Measurements from ENCODE around the gene THSD4. TPM values are rescaled to one million over a fixed set of nuclear protein-coding genes. Genes with fewer than 3 reads are reported as not detected.

THSD4 gene
- total RNA-seq, 2 experiments from 2014 or later = not detected

DNA sequence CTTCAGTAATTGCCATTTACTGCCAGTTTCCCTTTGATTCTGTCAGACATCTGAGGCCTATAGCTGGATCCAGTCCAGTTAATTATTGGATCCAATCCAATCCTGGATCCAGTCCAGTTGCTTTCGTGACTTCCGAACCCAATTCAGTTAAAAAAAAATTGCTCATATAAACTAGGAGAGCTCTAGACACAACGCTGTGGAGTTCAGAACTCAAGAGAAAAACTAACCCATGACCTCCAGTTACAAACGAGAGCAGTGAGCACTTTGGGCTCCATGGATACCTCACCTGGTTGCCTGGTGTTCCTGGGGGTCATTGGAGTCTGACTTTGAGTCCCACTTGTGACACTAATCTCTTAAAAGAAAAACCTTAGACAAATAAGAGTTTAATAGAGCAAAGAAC is 269.8 kb downstream of the THSD4 start:
- Mint-ChIP-seq H3K4me3 (no peak overlapping the region), H3K4me1 (ENCODE audit: low read depth) (peaks cover 2% of the 10 kb centered on the region), H3K27me3 (peaks cover 21% of the 10 kb centered on the region), H3K9me3 (peaks cover 4% of the 10 kb centered on the region), H3K27ac (no peak overlapping the region), H3K36me3 (ENCODE audit: low read depth) (no peaks in the 10 kb centered on the region)
- ATAC-seq (no peak), DNase-seq (no peak)
- ChIA-PET POLR2A (no interaction called here), CTCF (interaction anchor here (1.1 kb wide), 1 partner anchor 56 kb away, joined by 3 read pairs; no protein-coding TSS in a partner anchor)
- TF ChIP-seq, protein P1, sequence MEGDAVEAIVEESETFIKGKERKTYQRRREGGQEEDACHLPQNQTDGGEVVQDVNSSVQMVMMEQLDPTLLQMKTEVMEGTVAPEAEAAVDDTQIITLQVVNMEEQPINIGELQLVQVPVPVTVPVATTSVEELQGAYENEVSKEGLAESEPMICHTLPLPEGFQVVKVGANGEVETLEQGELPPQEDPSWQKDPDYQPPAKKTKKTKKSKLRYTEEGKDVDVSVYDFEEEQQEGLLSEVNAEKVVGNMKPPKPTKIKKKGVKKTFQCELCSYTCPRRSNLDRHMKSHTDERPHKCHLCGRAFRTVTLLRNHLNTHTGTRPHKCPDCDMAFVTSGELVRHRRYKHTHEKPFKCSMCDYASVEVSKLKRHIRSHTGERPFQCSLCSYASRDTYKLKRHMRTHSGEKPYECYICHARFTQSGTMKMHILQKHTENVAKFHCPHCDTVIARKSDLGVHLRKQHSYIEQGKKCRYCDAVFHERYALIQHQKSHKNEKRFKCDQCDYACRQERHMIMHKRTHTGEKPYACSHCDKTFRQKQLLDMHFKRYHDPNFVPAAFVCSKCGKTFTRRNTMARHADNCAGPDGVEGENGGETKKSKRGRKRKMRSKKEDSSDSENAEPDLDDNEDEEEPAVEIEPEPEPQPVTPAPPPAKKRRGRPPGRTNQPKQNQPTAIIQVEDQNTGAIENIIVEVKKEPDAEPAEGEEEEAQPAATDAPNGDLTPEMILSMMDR (IDR thresholded peaks at IDR 0.05) = no peak
- intact Hi-C loops (cut with micrococcal nuclease) = loop anchor here (5.0 kb wide), 1 partner anchor 57 kb away; no protein-coding TSS in a partner anchor

DNA sequence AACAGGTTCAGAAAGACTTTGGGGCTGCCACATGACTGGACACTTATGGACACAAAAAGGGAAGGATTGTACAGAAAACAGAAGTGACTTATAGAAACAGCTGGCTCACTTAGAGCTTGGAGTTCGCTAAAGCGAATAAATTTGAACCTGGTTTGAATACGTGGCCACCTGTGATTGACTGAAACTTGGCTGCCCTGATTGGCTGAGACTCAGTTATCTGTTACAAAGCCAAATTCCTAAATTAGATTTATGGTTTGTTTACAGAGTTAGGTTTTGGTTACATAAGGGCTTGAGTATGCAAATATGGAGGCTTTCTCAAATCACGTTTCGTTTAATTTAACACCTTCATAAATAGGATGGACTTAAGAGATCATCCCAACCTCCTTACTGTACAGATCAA is 270.2 kb downstream of the THSD4 start:
- no peak overlapping the region for H3K27ac Mint-ChIP-seq
- TF ChIP-seq, protein P1 (IDR thresholded peaks at IDR 0.05) = no peak
- H3K4me3 Mint-ChIP-seq = no peak overlapping the region
- no peaks in the 10 kb centered on the region for H3K36me3 Mint-ChIP-seq (ENCODE audit: low read depth)
- ChIA-PET POLR2A (no interaction called here), CTCF (interaction anchor here (1.1 to 1.9 kb wide), 4 partner anchors 45 to 58 kb away, joined by 3 to 14 read pairs (median 6); no protein-coding TSS in a partner anchor)
- ATAC-seq (no peak), DNase-seq (no peak)
- H3K4me1 Mint-ChIP-seq (ENCODE audit: low read depth) = peaks cover 2% of the 10 kb centered on the region
- intact Hi-C loops (cut with micrococcal nuclease) = loop anchor here (5.0 kb wide), 1 partner anchor 57 kb away; no protein-coding TSS in a partner anchor
- H3K9me3 Mint-ChIP-seq = peaks cover 4% of the 10 kb centered on the region
- H3K27me3 Mint-ChIP-seq = peaks cover 21% of the 10 kb centered on the region

DNA sequence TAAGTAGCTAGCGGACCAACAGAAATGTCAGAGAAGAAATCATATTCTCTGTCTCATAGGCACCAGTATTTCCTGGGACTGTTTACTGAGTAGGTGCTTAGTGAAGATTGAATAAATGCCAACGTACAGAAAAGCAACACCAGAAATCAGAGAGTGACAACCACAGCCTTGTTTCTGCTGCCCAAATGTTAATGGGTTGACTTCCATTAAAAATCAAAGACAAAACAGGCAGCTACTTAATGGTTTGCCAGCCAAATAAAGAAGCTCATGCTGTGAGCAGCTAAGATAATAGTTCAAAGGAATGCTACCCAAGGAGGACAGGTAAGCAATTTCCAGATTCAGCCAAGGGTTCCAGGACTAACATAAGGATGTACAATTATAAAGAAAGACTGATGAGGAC is 270.7 kb downstream of the THSD4 start:
- Mint-ChIP-seq H3K27me3 (peaks cover 21% of the 10 kb centered on the region), H3K4me1 (ENCODE audit: low read depth) (peaks cover 2% of the 10 kb centered on the region), H3K9me3 (peaks cover 4% of the 10 kb centered on the region), H3K27ac (no peak overlapping the region), H3K4me3 (no peak overlapping the region), H3K36me3 (ENCODE audit: low read depth) (no peaks in the 10 kb centered on the region)
- CTCF ChIA-PET = interaction anchor here (1.0 to 1.9 kb wide), 12 partner anchors 12 to 268 kb away, joined by 3 to 14 read pairs (median 4); no protein-coding TSS in a partner anchor
- intact Hi-C loops (cut with micrococcal nuclease) = loop anchor here (5.0 kb wide), 1 partner anchor 56 kb away; no protein-coding TSS in a partner anchor
- TF ChIP-seq, protein P1 (IDR thresholded peaks at IDR 0.05) = no peak
- no peak for ATAC-seq
- POLR2A ChIA-PET = no interaction called here
- DNase-seq = no peak

DNA sequence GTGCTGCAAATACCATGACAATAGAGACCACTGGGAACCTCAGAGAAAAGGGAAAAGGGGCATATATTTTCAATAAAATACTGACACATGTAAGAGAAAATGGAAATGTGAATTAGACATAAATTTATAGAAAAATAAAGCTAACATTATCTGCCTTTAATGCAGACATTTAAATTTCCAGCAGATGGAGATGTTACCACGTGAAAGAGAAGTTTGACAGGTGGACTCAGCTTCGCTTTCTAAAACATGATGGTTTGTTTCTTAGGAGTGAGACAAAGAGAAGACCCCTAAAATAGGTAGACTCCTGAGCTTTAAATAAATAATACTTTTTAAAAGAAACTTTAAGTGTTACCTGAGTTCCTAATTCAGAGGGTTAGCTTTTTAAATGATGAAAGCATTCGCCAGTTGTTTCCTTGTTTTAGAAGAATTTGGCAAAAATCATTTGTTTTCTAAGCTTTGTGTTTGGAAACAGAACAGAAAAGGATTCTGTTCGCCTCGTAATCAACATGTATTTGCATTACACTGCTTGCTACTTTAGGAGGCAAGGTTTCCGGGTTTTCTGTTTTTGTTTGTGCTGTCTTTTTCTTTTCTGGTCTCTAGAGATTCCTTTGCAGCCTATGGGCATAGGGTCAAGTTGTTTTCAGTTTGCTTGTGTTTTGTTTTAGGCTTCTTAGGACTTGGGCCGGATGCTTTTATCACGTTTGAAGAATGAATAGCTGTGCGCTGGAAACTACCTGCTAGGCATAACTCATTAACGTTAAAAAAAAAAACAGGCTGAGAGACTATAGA is 271.4 kb downstream of the THSD4 start:
- ATAC-seq (no peak), DNase-seq (no peak)
- CTCF ChIA-PET = interaction anchor here (0.6 to 1.9 kb wide), 14 partner anchors 10 to 1212 kb away, joined by 3 to 14 read pairs (median 4); no protein-coding TSS in a partner anchor
- Mint-ChIP-seq H3K27me3 (peaks cover 21% of the 10 kb centered on the region), H3K4me3 (no peak overlapping the region), H3K36me3 (ENCODE audit: low read depth) (no peaks in the 10 kb centered on the region), H3K4me1 (ENCODE audit: low read depth) (peaks cover 2% of the 10 kb centered on the region), H3K9me3 (peaks cover 4% of the 10 kb centered on the region), H3K27ac (no peak overlapping the region)
- TF ChIP-seq, protein P1 (IDR thresholded peaks at IDR 0.05) = peak; percentile 63
- intact Hi-C loops (cut with micrococcal nuclease) = loop anchor here (5.0 kb wide), 1 partner anchor 56 kb away; no protein-coding TSS in a partner anchor
- POLR2A ChIA-PET = no interaction called here

DNA sequence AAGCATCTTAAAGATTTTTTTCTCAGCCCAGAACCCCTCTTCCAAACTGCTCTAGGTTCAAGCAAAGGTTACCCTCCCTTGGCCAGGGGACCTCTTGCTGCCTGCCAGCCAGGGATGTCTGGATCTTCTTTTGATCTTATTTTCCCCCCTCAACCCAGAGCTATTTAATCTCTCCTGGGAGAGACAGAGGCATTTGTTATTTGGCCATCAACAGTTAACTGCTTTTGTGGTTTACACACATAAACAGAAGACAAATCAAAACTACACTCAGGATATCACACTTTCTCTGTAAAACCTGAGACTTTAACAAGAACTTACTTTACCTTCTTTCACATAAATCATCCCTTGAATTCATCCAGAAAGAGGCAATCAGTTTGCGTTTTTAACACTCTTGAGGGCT is 272.5 kb downstream of the THSD4 start:
- H3K4me3 Mint-ChIP-seq = no peak overlapping the region
- H3K27me3 Mint-ChIP-seq = peaks cover 19% of the 10 kb centered on the region
- H3K27ac Mint-ChIP-seq = no peak overlapping the region
- DNase-seq (no peak), ATAC-seq (no peak)
- H3K9me3 Mint-ChIP-seq = peaks cover 4% of the 10 kb centered on the region
- TF ChIP-seq, protein P1 (IDR thresholded peaks at IDR 0.05) = no peak
- intact Hi-C loops (cut with micrococcal nuclease) = loop anchor here (5.0 kb wide), 1 partner anchor 54 kb away; no protein-coding TSS in a partner anchor
- H3K4me1 Mint-ChIP-seq (ENCODE audit: low read depth) = peaks cover 2% of the 10 kb centered on the region
- ChIA-PET CTCF (interaction anchor here (1.2 kb wide), 1 partner anchor 52 kb away, joined by 4 read pairs; no protein-coding TSS in a partner anchor), POLR2A (interaction anchor here (1.2 kb wide), 1 partner anchor 9 kb away, joined by 3 read pairs; no protein-coding TSS in a partner anchor)
- H3K36me3 Mint-ChIP-seq (ENCODE audit: low read depth) = no peaks in the 10 kb centered on the region

All from activated CD8-positive, alpha-beta T cell treated with anti-CD3 and anti-CD28 coated beads for 36 hours (primary cell).